ENCODE results near the gene UBE2L5.

The UBE2L5 gene

GRCh38 chr13:30413842-30414241 is 8.5 kb upstream of the UBE2L5 start:
- no peak overlapping the region for H3K27ac Mint-ChIP-seq
- no peaks in the 10 kb centered on the region for H3K9me3 Mint-ChIP-seq
- DNase-seq: no peak
- H3K27me3 Mint-ChIP-seq: peaks cover 6% of the 10 kb centered on the region
- no peaks in the 10 kb centered on the region for H3K36me3 Mint-ChIP-seq
- CTCF ChIA-PET: interaction anchor here (0.6 kb wide), 1 partner anchor 178 kb away, joined by 5 read pairs; no protein-coding TSS in a partner anchor
- H3K4me1 Mint-ChIP-seq: peaks cover 30% of the 10 kb centered on the region
- no peak overlapping the region for H3K4me3 Mint-ChIP-seq

- Mint-ChIP-seq H3K27ac (no peak overlapping the region), H3K9me3 (no peaks in the 10 kb centered on the region), H3K27me3 (peaks cover 6% of the 10 kb centered on the region), H3K4me3 (no peak overlapping the region), H3K4me1 (peaks cover 18% of the 10 kb centered on the region), H3K36me3 (no peaks in the 10 kb centered on the region)
- CTCF ChIA-PET: no interaction called here
- DNase-seq: no peak
These were observed 6.8 kb upstream of the UBE2L5 start for GRCh38 chr13:30415430-30416030.

GRCh38 chr13:30416471-30416870 is 5.8 kb upstream of the UBE2L5 start:
- H3K4me3 Mint-ChIP-seq: no peak overlapping the region
- peaks cover 9% of the 10 kb centered on the region for H3K27me3 Mint-ChIP-seq
- H3K27ac Mint-ChIP-seq: no peak overlapping the region
- no peaks in the 10 kb centered on the region for H3K9me3 Mint-ChIP-seq
- H3K36me3 Mint-ChIP-seq: no peaks in the 10 kb centered on the region
- DNase-seq: no peak
- CTCF ChIA-PET: no interaction called here
- peaks cover 19% of the 10 kb centered on the region for H3K4me1 Mint-ChIP-seq

GRCh38 chr13:30418075-30418716 is 4.1 kb upstream of the UBE2L5 start:
- DNase-seq: no peak
- Mint-ChIP-seq H3K4me3 (no peak overlapping the region), H3K9me3 (no peaks in the 10 kb centered on the region), H3K4me1 (peaks cover 22% of the 10 kb centered on the region), H3K36me3 (no peaks in the 10 kb centered on the region), H3K27ac (no peak overlapping the region), H3K27me3 (peaks cover 9% of the 10 kb centered on the region)
- CTCF ChIA-PET: interaction anchor here (1.0 to 2.0 kb wide), 4 partner anchors 10 to 286 kb away, joined by 3 to 6 read pairs (median 4); no protein-coding TSS in a partner anchor

GRCh38 chr13:30418717-30419459 is 3.4 kb upstream of the UBE2L5 start:
- H3K9me3 Mint-ChIP-seq: no peaks in the 10 kb centered on the region
- H3K27me3 Mint-ChIP-seq: peaks cover 9% of the 10 kb centered on the region
- H3K36me3 Mint-ChIP-seq: no peaks in the 10 kb centered on the region
- H3K4me3 Mint-ChIP-seq: no peak overlapping the region
- DNase-seq: no peak
- CTCF ChIA-PET: interaction anchor here (0.6 to 2.0 kb wide), 5 partner anchors 8 to 286 kb away, joined by 3 to 6 read pairs (median 4); no protein-coding TSS in a partner anchor
- H3K4me1 Mint-ChIP-seq: peaks cover 22% of the 10 kb centered on the region
- H3K27ac Mint-ChIP-seq: no peak overlapping the region

- peak overlapping the region; percentile 62 for H3K27ac Mint-ChIP-seq
- CTCF ChIA-PET: interaction anchor here (1.2 to 2.0 kb wide), 2 partner anchors 8 to 15 kb away, joined by 3 to 4 read pairs; no protein-coding TSS in a partner anchor
- H3K4me3 Mint-ChIP-seq: peak overlapping the region; percentile 66
- no peaks in the 10 kb centered on the region for H3K9me3 Mint-ChIP-seq
- H3K4me1 Mint-ChIP-seq: peaks cover 13% of the 10 kb centered on the region
- DNase-seq: peak; percentile 60
- no peaks in the 10 kb centered on the region for H3K36me3 Mint-ChIP-seq
- peaks cover 17% of the 10 kb centered on the region for H3K27me3 Mint-ChIP-seq
These were observed 920 bp upstream of the UBE2L5 start for GRCh38 chr13:30421093-30422053.

GRCh38 chr13:30423891-30424290 is 1.6 kb downstream of the UBE2L5 start:
- Mint-ChIP-seq H3K4me1 (peaks cover 13% of the 10 kb centered on the region), H3K9me3 (no peaks in the 10 kb centered on the region), H3K27ac (no peak overlapping the region), H3K4me3 (no peak overlapping the region), H3K27me3 (peaks cover 12% of the 10 kb centered on the region), H3K36me3 (no peaks in the 10 kb centered on the region)
- DNase-seq: no peak
- CTCF ChIA-PET: interaction anchor here (1.0 to 1.2 kb wide), 2 partner anchors 12 to 16 kb away, joined by 3 read pairs; no protein-coding TSS in a partner anchor

GRCh38 chr13:30429235-30429634 is 6.9 kb downstream of the UBE2L5 start:
- Mint-ChIP-seq H3K27ac (no peak overlapping the region), H3K27me3 (peaks cover 12% of the 10 kb centered on the region), H3K4me1 (peaks cover 24% of the 10 kb centered on the region), H3K9me3 (no peaks in the 10 kb centered on the region), H3K36me3 (no peaks in the 10 kb centered on the region), H3K4me3 (no peak overlapping the region)
- CTCF ChIA-PET: interaction anchor here (0.6 to 1.7 kb wide), 4 partner anchors 8 to 297 kb away, joined by 3 to 4 read pairs (median 3); no protein-coding TSS in a partner anchor
- DNase-seq: no peak

- peaks cover 24% of the 10 kb centered on the region for H3K4me1 Mint-ChIP-seq
- no peak overlapping the region for H3K27ac Mint-ChIP-seq
- CTCF ChIA-PET: interaction anchor here (0.6 to 1.7 kb wide), 4 partner anchors 9 to 298 kb away, joined by 3 to 4 read pairs (median 3); no protein-coding TSS in a partner anchor
- no peak overlapping the region for H3K4me3 Mint-ChIP-seq
- no peaks in the 10 kb centered on the region for H3K9me3 Mint-ChIP-seq
- H3K36me3 Mint-ChIP-seq: no peaks in the 10 kb centered on the region
- no peak for DNase-seq
- peaks cover 8% of the 10 kb centered on the region for H3K27me3 Mint-ChIP-seq
These were observed 7.7 kb downstream of the UBE2L5 start for GRCh38 chr13:30429721-30430694.

- CTCF ChIA-PET: interaction anchor here (1.7 kb wide), 1 partner anchor 24 kb away, joined by 4 read pairs; no protein-coding TSS in a partner anchor
- no peak for DNase-seq
- Mint-ChIP-seq H3K27me3 (peaks cover 10% of the 10 kb centered on the region), H3K4me1 (peaks cover 24% of the 10 kb centered on the region), H3K4me3 (no peak overlapping the region), H3K9me3 (no peaks in the 10 kb centered on the region), H3K27ac (no peak overlapping the region), H3K36me3 (no peaks in the 10 kb centered on the region)
These were observed 9.1 kb downstream of the UBE2L5 start for GRCh38 chr13:30431269-30431940.

GRCh38 chr13:30435911-30436451 is 13.7 kb downstream of the UBE2L5 start:
- peaks cover 15% of the 10 kb centered on the region for H3K27me3 Mint-ChIP-seq
- CTCF ChIA-PET: no interaction called here
- H3K27ac Mint-ChIP-seq: no peak overlapping the region
- DNase-seq: no peak
- no peak overlapping the region for H3K4me3 Mint-ChIP-seq
- peaks cover 15% of the 10 kb centered on the region for H3K4me1 Mint-ChIP-seq
- no peaks in the 10 kb centered on the region for H3K9me3 Mint-ChIP-seq
- H3K36me3 Mint-ChIP-seq: no peaks in the 10 kb centered on the region

GRCh38 chr13:30437177-30437576 is 14.9 kb downstream of the UBE2L5 start:
- Mint-ChIP-seq H3K4me3 (no peak overlapping the region), H3K27ac (no peak overlapping the region), H3K4me1 (peaks cover 10% of the 10 kb centered on the region), H3K27me3 (peaks cover 15% of the 10 kb centered on the region), H3K36me3 (no peaks in the 10 kb centered on the region), H3K9me3 (no peaks in the 10 kb centered on the region)
- CTCF ChIA-PET: interaction anchor here (0.6 kb wide), 2 partner anchors 139 to 145 kb away, joined by 3 read pairs; no protein-coding TSS in a partner anchor
- DNase-seq: no peak

Measured in activated naive CD4-positive, alpha-beta T cell treated with anti-CD3 and anti-CD28 coated beads, Interleukin-2, amount 10 ng/mL, durations not matched to agents 7 days and 5 days (primary cell).